Left ventricle myocardium inferior (tissue), 1 donor: Measurements from ENCODE around the gene SPACA7. TPM values are rescaled to one million over a fixed set of nuclear protein-coding genes. Genes with fewer than 3 reads are reported as not detected.

Experiments
- DNase-seq: peaks from one replicate; pipeline ENCODE4 v3.0.0-alpha.2; 2020
- H3K27ac ChIP-seq: fragments of 200-600 bp; replicated peaks from 2 replicates; pipeline ENCODE4 v1.8.0; 2021
- H3K27me3 ChIP-seq: fragments of 200-600 bp; 2 replicates; pipeline ENCODE4 v1.8.0; 2021; ENCODE audit warnings: low read depth
- H3K36me3 ChIP-seq: fragments of 200-600 bp; 2 replicates; pipeline ENCODE4 v1.8.0; 2021
- H3K4me1 ChIP-seq: fragments of 200-600 bp; 2 replicates; pipeline ENCODE4 v1.8.0; 2021
- H3K4me3 ChIP-seq: fragments of 200-600 bp; 2 replicates; pipeline ENCODE4 v1.8.0; 2021; ENCODE audit warnings: mild to moderate bottlenecking, moderate library complexity
- H3K9me3 ChIP-seq: fragments of 200-600 bp; replicated peaks from 2 replicates; pipeline ENCODE4 v1.8.0; 2021
- intact Hi-C: fragments of 100-400 bp; cut with micrococcal nuclease; formaldehyde crosslinking; loops from one replicate; pipeline ENCODE4 v1.11.0; 2022
- total RNA-seq: library from RNA; stranded (reverse); fragmentation: NEBNext Ultra II Directional; extraction: Animal tissue kit (Norgen Biotek cat#: 25700); gene quantifications from one replicate; pipeline ENCODE4 v1.2.1, GENCODE V29; 2021
- TF ChIP-seq, protein P1 (sequence below): fragments of 200-600 bp; IDR thresholded peaks from 2 replicates; pipeline ENCODE4 v1.8.0; 2021; ENCODE audit warnings: antibody characterized with exemption, mild to moderate bottlenecking, borderline replicate concordance
- donor health status: DM: no; HTN: yes; CAD: no; lungs with severe emphysema.

The SPACA7 gene
- total RNA-seq, 1 donor from 2014 or later = not detected

DNA sequence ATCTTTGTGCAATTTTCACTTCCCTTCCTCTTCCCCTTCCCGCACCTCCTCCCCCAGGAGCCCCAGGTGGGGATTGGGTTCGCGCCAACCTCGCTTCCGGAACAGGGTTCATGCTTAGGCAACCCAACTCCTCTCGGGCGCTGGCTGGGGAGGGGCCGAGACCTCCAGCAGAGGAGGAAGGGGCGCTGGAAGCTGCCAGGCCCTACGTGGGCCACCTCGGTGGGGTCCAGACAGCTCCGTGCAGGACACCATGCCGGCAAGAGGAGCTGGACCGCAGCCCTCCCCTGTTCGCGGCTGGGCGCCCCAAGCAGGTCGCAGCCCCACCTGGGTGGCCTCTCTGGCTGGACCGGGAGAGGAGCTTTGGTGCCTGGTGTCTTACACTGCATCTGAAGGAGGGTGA, 91.1 kb downstream of the SPACA7 start:
- Histone ChIP-seq H3K9me3 (peaks cover 23% of the 10 kb centered on the region), H3K4me1 (no peaks in the 10 kb centered on the region), H3K27ac (no peak overlapping the region), H3K36me3 (no peaks in the 10 kb centered on the region), H3K4me3 (no peak overlapping the region), H3K27me3 (peaks cover 36% of the 10 kb centered on the region)
- no peak for DNase-seq
- intact Hi-C loops = no loop called here
- TF ChIP-seq, protein P1, sequence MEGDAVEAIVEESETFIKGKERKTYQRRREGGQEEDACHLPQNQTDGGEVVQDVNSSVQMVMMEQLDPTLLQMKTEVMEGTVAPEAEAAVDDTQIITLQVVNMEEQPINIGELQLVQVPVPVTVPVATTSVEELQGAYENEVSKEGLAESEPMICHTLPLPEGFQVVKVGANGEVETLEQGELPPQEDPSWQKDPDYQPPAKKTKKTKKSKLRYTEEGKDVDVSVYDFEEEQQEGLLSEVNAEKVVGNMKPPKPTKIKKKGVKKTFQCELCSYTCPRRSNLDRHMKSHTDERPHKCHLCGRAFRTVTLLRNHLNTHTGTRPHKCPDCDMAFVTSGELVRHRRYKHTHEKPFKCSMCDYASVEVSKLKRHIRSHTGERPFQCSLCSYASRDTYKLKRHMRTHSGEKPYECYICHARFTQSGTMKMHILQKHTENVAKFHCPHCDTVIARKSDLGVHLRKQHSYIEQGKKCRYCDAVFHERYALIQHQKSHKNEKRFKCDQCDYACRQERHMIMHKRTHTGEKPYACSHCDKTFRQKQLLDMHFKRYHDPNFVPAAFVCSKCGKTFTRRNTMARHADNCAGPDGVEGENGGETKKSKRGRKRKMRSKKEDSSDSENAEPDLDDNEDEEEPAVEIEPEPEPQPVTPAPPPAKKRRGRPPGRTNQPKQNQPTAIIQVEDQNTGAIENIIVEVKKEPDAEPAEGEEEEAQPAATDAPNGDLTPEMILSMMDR = no peak

- H3K9me3 ChIP-seq = peaks cover 23% of the 10 kb centered on the region
- no peaks in the 10 kb centered on the region for H3K36me3 ChIP-seq
- TF ChIP-seq, protein P1 = no peak
- no peaks in the 10 kb centered on the region for H3K4me1 ChIP-seq
- H3K4me3 ChIP-seq = no peak overlapping the region
- peaks cover 33% of the 10 kb centered on the region for H3K27me3 ChIP-seq
- intact Hi-C loops = no loop called here
- no peak overlapping the region for H3K27ac ChIP-seq
- no peak for DNase-seq
These were observed 91.9 kb downstream of the SPACA7 start for GRCh38 chr13:112468069-112468468.

DNA sequence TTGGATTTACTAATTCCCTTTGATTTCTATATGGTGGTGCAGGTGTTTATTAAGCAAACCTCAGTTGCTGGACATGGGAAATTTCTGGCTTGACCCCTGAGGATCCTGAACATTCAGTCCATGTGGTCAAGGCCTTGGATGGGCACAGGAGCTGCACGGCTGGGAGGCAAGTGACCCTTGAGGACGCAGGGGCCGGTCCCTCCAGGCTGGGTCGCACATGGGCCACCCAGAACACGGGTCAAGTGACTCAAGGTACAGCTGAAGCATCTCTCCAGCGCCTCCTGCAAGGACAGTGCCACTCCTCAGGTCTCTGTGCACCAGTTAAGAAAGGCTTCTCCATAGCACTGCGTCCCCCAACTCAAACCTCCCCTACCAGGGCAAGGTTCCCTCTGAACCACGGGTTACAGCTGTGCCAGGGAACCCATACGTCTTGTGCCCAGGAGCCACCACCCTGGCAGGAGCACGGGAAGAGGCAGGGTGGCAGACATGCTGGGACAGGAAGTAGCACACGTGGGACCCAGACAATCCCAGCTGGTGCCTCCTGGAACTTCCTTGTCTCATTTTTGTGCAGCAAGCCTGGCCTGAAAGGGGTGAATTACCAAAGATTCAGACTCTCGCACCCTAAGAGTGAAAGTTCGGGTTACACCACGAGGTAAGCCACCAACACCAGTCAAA, 93.1 kb downstream of the SPACA7 start:
- H3K9me3 ChIP-seq = peaks cover 23% of the 10 kb centered on the region
- intact Hi-C loops = no loop called here
- TF ChIP-seq, protein P1 = no peak
- no peaks in the 10 kb centered on the region for H3K36me3 ChIP-seq
- DNase-seq = no peak
- no peak overlapping the region for H3K4me3 ChIP-seq
- H3K4me1 ChIP-seq = no peaks in the 10 kb centered on the region
- H3K27ac ChIP-seq = no peak overlapping the region
- H3K27me3 ChIP-seq = peaks cover 28% of the 10 kb centered on the region

GRCh38 chr13:112473818-112474217, 97.7 kb downstream of the SPACA7 start:
- peaks cover 5% of the 10 kb centered on the region for H3K27me3 ChIP-seq
- TF ChIP-seq, protein P1 = no peak
- H3K36me3 ChIP-seq = no peaks in the 10 kb centered on the region
- peaks cover 23% of the 10 kb centered on the region for H3K9me3 ChIP-seq
- no peak for DNase-seq
- no peaks in the 10 kb centered on the region for H3K4me1 ChIP-seq
- H3K4me3 ChIP-seq = no peak overlapping the region
- H3K27ac ChIP-seq = no peak overlapping the region
- intact Hi-C loops = no loop called here

GRCh38 chr13:112474869-112475268, 98.7 kb downstream of the SPACA7 start:
- Histone ChIP-seq H3K4me1 (no peaks in the 10 kb centered on the region), H3K36me3 (no peaks in the 10 kb centered on the region), H3K27me3 (no peaks in the 10 kb centered on the region), H3K9me3 (peaks cover 26% of the 10 kb centered on the region), H3K27ac (no peak overlapping the region), H3K4me3 (no peak overlapping the region)
- intact Hi-C loops = no loop called here
- no peak for DNase-seq
- TF ChIP-seq, protein P1 = no peak
